Measurements from ENCODE around the gene CKS1B.

GRCh38 chr1:154958681-154959425 lies 15.6 kb upstream of the CKS1B start:
- TF ChIP-seq POLR2A (IDR thresholded peaks at IDR 0.05) (no peak), CTCF (IDR thresholded peaks at IDR 0.05) (no peak), POLR2AphosphoS5 (IDR thresholded peaks at IDR 0.05) (no peak)

All from sigmoid colon (tissue), 4 donors.